Hepatocyte (in vitro differentiated cells): Measurements from ENCODE around the gene KDELR1.

Experiments used
- CTCF ChIP-seq: fragments of 200-600 bp; sonication (generic); IDR thresholded peaks from 2 replicates; pipeline ENCODE4 v1.5.1; 2016; ENCODE audit warnings: antibody characterized with exemption, mild to moderate bottlenecking; ENCODE audit not compliant: poor library complexity
- EZH2 ChIP-seq: fragments of 200-600 bp; sonication (generic); IDR thresholded peaks from 2 replicates; pipeline ENCODE4 v1.6.1; 2016; ENCODE audit warnings: antibody characterized with exemption, mild to moderate bottlenecking, borderline replicate concordance

GRCh38 chr19:48372904-48373303 lies 18.4 kb downstream of the KDELR1 start:
- no peak for TF ChIP-seq CTCF
- no peak for TF ChIP-seq EZH2
